ENCODE results near the gene RAB11FIP3. TPM values are rescaled to one million over a fixed set of nuclear protein-coding genes. Genes with fewer than 3 reads are reported as not detected.

RAB11FIP3 gene
- total RNA-seq, 4 donors from 2014 or later, result 20.7 to 62.5 (median 29.1) TPM

- DNase-seq (ENCODE audit: low spot score in 2 of 2), result no peak
- TF ChIP-seq POLR2AphosphoS5 (IDR thresholded peaks at IDR 0.05), result no peak
- TF ChIP-seq CTCF (IDR thresholded peaks at IDR 0.05), result no peak
- TF ChIP-seq EP300 (IDR thresholded peaks at IDR 0.05), result no peak
- TF ChIP-seq POLR2A (IDR thresholded peaks at IDR 0.05), result no peak
- no peaks in the 10 kb centered on the region for H3K9me3 ChIP-seq
- H3K4me3 ChIP-seq, result no peak overlapping the region
- H3K27ac ChIP-seq, result no peak overlapping the region
- H3K27me3 ChIP-seq, result no peaks in the 10 kb centered on the region
- peaks cover 50% of the 10 kb centered on the region for H3K4me1 ChIP-seq
- WGBS, result 87% methylated on average over 4 of the region's 30 CpGs
- H3K36me3 ChIP-seq, result peaks cover 16% of the 10 kb centered on the region
Measured at GRCh38 chr16:533391-534123, 108.1 kb downstream of the RAB11FIP3 start.

GRCh38 chr16:534135-534534 lies 108.7 kb downstream of the RAB11FIP3 start:
- Histone ChIP-seq H3K9me3 (no peaks in the 10 kb centered on the region), H3K27me3 (no peaks in the 10 kb centered on the region), H3K27ac (no peak overlapping the region), H3K4me3 (no peak overlapping the region), H3K36me3 (peaks cover 17% of the 10 kb centered on the region), H3K4me1 (peaks cover 44% of the 10 kb centered on the region)
- WGBS, result no CpG with 5 or more reads among the region's 21 CpGs
- TF ChIP-seq POLR2A (IDR thresholded peaks at IDR 0.05) (no peak), POLR2AphosphoS5 (IDR thresholded peaks at IDR 0.05) (no peak), CTCF (IDR thresholded peaks at IDR 0.05) (no peak), EP300 (IDR thresholded peaks at IDR 0.05) (no peak)
- no peak for DNase-seq (ENCODE audit: low spot score in 2 of 2)

GRCh38 chr16:534856-535445 lies 109.5 kb downstream of the RAB11FIP3 start:
- no peaks in the 10 kb centered on the region for H3K27me3 ChIP-seq
- peaks cover 36% of the 10 kb centered on the region for H3K4me1 ChIP-seq
- H3K27ac ChIP-seq, result peak overlapping the region; percentile 29
- H3K36me3 ChIP-seq, result peaks cover 22% of the 10 kb centered on the region
- no peak for TF ChIP-seq CTCF (IDR thresholded peaks at IDR 0.05)
- TF ChIP-seq EP300 (IDR thresholded peaks at IDR 0.05), result no peak
- TF ChIP-seq POLR2AphosphoS5 (IDR thresholded peaks at IDR 0.05), result no peak
- no peak for TF ChIP-seq POLR2A (IDR thresholded peaks at IDR 0.05)
- 82% methylated on average over 21 of the region's 27 CpGs for WGBS
- no peak overlapping the region for H3K4me3 ChIP-seq
- no peaks in the 10 kb centered on the region for H3K9me3 ChIP-seq
- no peak for DNase-seq (ENCODE audit: low spot score in 2 of 2)

GRCh38 chr16:535446-536405 lies 110.3 kb downstream of the RAB11FIP3 start:
- Histone ChIP-seq H3K4me1 (peaks cover 29% of the 10 kb centered on the region), H3K4me3 (no peak overlapping the region), H3K36me3 (peaks cover 30% of the 10 kb centered on the region), H3K27me3 (no peaks in the 10 kb centered on the region), H3K9me3 (no peaks in the 10 kb centered on the region), H3K27ac (peak overlapping the region; percentile 29)
- TF ChIP-seq POLR2A (IDR thresholded peaks at IDR 0.05), result no peak
- TF ChIP-seq CTCF (IDR thresholded peaks at IDR 0.05), result no peak
- no peak for TF ChIP-seq POLR2AphosphoS5 (IDR thresholded peaks at IDR 0.05)
- no peak for TF ChIP-seq EP300 (IDR thresholded peaks at IDR 0.05)
- WGBS, result 65% methylated on average over 6 of the region's 39 CpGs
- DNase-seq (ENCODE audit: low spot score in 2 of 2), result peak in 1 of 2 donors; percentile 90
